GM19324 (cell line): ENCODE data around the gene CFAP299.
"Not testable (repeated sequence)": the region's sequence is repeated elsewhere in the genome, so short reads cannot be mapped to it uniquely, and the experiment has no call there.

Experiments used
- ATAC-seq: cut with Tn5 transposase; IDR thresholded peaks from one replicate; pipeline ENCODE4 v1.9.1; 2021; ENCODE audit warnings: mild to moderate bottlenecking, moderate library complexity; ENCODE audit not compliant: unreplicated experiment, low FRiP score

The CFAP299 gene

GRCh38 chr4:80800719-80801118, 465.2 kb downstream of the CFAP299 start:
- ATAC-seq = not testable (repeated sequence)

- ATAC-seq = no peak
Observed at GRCh38 chr4:80803337-80803736, 467.8 kb downstream of the CFAP299 start.

GRCh38 chr4:80806472-80806871, 470.9 kb downstream of the CFAP299 start:
- ATAC-seq = no peak

GRCh38 chr4:80809039-80809729, 473.7 kb downstream of the CFAP299 start:
- no peak for ATAC-seq

GRCh38 chr4:80811406-80811805, 475.9 kb downstream of the CFAP299 start:
- ATAC-seq = no peak

- no peak for ATAC-seq
Observed at GRCh38 chr4:80812145-80812544, 476.6 kb downstream of the CFAP299 start.

GRCh38 chr4:80814266-80814665, 478.7 kb downstream of the CFAP299 start:
- no peak for ATAC-seq

GRCh38 chr4:80831383-80832361, 496.1 kb downstream of the CFAP299 start:
- ATAC-seq = no peak

- ATAC-seq = no peak
Observed at GRCh38 chr4:80839281-80839680, 503.8 kb downstream of the CFAP299 start.

GRCh38 chr4:80839792-80840191, 504.3 kb downstream of the CFAP299 start:
- no peak for ATAC-seq

GRCh38 chr4:80840396-80840795, 504.9 kb downstream of the CFAP299 start:
- no peak for ATAC-seq

GRCh38 chr4:80841587-80842281, 506.2 kb downstream of the CFAP299 start:
- ATAC-seq = no peak

GRCh38 chr4:80846210-80846609, 510.7 kb downstream of the CFAP299 start:
- no peak for ATAC-seq

- ATAC-seq = no peak
Observed at GRCh38 chr4:80852061-80852460, 516.5 kb downstream of the CFAP299 start.

GRCh38 chr4:80873571-80873970, 538.0 kb downstream of the CFAP299 start:
- no peak for ATAC-seq

- no peak for ATAC-seq
Observed at GRCh38 chr4:80874979-80875378, 539.4 kb downstream of the CFAP299 start.

GRCh38 chr4:80875642-80876041, 540.1 kb downstream of the CFAP299 start:
- ATAC-seq = peak; percentile 91

GRCh38 chr4:80876810-80877209, 541.3 kb downstream of the CFAP299 start:
- ATAC-seq = peak; percentile 80

- no peak for ATAC-seq
Observed at GRCh38 chr4:80878218-80878617, 542.7 kb downstream of the CFAP299 start.

GRCh38 chr4:80897537-80898303, 562.2 kb downstream of the CFAP299 start:
- ATAC-seq = peak; percentile 70
